Stimulated activated CD4-positive, alpha-beta T cell treated with anti-CD3 and anti-CD28 coated beads, Interleukin-2, amount 100 ng/mL, for 4 hours (primary cell): ENCODE measurements around the gene TCP1.
"Not testable (repeated sequence)": the region's sequence is repeated elsewhere in the genome, so short reads cannot be mapped to it uniquely, and the experiment has no call there.

ENCODE experiments used
- DNase-seq: peaks from one replicate; pipeline ENCODE4 v3.0.0-alpha.2; 2020; ENCODE audit warnings: low read depth

The TCP1 gene

DNA sequence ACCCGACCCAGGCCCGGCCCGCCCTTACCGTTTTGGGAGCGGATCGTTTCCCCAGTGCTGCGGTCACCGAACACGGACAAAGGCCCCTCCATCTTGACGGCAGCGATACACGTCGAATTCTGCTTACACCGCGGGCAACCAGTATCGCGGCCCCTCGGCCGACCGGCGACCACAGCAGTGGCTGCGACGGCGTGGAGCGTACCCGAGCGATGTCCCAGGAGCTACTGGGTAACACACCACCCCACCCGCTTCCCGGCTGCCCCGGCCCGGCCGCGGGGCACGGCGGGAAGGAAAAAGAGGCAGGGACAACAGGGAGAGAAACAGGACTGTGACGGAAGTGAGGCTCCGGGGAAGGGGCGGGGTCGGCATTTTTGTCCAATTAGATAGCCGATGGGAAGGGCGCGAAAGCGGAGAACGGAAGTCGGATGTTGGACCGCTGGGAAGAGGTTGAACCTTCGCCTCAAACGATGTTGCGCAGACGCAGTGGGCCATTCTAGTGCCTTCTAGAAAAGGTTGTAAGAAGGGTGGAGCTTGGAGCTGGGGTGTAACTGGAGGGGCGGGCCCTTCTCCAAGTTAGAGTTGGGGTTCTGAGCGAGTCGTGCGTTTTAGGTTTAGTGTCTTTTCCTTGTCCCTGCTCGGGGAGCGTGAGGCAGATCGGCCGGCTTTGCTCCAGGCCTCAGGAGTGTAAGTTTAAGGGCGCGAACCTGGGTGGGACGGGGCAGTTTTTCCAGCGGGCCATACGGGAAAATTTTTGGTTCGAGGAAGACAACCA, at the start of gene TCP1:
Gene TCP1 (minus strand): TSS at position 226 of the 772 bp plus-strand sequence. CDS start 134 bp downstream, at position 92.
- peak; percentile 99 for DNase-seq

DNA sequence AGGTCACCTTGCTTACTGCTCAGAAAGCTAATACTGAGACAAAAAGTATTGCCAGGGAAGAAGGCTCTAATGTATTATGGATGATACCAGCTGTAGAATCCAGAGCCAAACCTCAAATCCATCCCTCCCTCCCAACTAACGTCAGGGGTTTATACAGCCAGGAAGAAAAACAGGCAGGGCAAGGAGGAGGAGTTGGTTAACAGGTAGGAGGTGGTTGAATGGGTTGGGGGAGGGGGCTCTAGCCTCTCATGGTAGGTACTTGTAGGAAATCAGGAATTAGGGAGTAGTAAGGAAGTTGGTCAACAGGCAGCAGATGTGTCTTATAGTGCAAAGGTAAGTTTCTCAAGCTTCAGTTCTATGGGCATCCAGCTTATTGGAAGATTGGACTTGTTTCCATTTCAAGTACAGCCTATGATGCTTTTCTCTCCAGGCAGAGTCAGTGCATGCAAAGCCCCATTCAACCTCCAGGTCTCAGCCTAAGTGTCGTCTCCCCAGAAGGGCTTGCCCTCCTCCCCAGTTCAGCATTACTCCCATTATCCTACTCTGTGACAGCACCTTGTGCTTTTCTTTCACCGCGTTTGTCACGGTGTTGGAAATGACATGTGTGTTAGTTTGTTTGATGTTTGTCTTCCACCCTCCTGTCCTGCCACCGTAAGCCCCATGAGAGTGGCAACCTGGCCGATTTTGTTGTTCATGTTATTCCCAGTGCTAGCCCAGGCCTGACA, 48.8 kb upstream of the TCP1 start:
- no peak for DNase-seq

DNA sequence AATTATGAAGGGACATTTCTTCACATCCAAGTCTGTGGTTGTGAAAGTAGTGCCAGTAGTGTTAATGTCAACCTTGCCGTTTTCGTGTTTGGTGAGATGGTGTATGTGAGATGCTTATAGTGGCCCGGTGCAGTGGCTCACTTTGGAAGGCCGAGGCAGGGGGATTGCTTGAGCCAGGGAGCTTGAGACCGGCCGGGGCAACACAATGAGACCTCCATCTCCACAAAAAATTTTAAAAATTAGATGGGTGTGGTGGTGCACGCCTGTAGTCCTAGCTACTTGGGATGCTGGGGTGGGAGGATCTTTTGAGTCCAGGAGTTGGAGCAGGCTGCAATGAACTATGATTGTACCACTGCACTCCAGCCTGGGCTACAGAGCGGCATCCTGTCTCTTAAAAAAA, 48.1 kb upstream of the TCP1 start:
- DNase-seq: no peak

DNA sequence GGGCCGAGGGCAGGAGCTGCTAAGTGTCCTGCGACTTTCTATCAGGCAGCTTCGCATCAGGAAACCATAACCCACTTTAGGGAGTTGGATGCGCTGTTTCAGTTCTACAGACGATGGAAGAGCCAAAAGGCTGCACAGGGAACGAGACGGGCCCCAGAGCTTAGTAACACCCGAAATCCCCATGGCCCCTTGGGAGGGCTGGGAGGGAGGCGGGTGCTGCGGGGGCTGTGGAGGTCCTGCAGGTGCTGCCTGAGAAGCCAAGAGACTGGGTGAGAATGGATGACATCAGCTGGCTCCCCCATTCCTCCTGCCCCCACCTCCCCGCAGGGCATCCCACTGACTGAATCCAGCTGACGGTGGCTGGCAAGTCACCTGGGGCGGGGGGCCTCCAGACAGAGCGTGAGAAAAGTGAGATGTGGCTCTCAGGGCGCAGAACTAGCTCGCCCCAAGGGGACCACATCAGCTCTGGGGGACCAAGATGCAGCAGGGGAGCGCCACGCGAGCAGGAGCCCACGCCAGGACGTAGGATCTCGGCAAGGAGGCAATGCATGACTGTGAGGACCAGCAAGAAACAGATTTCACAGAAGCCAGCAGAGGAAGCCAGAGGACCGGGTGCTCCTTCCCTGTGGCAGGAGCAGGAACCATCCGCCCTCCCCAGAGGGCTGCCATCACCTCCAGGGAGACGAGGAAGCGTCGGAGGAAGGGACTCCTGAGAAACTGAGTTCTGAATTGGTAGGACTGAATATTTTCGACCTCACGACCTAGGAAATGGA, 47.5 kb upstream of the TCP1 start:
- no peak for DNase-seq

DNA sequence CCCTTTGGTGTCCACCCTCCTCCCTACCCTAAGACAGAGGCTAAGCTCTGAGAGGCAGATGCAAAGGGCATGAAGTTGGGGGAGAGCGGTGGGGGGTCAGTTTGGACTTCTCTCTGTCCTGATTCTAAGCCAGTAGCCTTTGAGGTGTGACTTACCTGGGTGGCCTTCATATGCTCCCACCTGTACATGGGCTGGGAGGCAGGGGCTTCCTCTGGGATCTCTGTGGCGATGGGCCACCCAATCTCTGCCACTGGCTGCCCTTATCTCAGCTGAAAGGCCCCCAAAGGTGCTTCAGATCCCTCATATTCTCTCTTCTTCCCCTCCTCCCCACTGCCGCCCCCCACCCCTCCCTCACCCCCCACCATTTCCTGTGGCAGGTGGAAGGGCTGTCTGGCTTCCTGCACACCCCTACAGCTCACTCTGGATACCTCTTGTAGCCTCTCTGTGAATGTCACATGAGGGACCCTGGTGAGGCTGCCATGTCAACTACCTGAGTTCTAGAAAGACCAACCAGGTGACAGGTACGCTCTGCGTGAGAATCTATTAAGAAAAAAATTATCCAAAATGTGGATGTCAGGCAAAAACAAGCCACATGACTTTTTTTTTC, 44.7 kb upstream of the TCP1 start:
- DNase-seq: no peak

DNA sequence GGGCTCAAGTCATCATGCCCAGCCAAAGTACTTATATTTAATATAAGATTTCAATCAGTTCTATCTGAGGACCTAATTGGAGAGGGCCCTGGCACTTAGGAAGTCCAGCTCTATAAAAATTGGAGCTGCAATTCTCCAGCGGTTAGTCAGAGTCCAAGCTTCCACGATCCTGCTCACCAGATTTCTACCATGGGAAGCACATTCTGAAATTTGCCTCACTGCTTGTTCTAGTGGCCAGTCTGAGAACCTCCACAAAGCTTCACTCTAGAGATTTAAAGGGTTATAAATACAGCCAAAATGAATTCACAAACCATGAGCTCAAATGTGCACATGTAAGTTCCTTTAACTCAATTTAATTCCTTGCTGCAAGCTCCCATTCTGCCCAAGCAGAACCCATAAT, 44.2 kb upstream of the TCP1 start:
- no peak for DNase-seq

DNA sequence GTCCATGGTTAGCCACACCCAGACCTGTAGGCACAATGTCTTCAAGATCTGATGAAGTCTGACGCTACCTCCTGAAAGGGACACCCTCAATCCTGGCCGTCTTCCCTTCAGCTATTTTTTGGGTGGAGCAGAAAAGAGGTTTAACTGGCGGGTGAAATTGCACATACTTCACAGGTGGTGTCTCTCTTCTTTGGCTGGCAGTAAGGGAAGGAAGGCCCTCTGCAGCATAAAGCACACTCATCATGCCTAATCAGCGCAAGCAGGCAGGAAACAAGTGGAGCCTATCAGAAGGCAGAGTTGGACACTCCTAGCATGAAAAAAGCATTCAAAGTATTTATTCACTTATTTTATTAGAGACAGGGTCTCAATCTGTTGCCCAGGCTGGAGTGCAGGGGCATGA, 43.5 kb upstream of the TCP1 start:
- no peak for DNase-seq

DNA sequence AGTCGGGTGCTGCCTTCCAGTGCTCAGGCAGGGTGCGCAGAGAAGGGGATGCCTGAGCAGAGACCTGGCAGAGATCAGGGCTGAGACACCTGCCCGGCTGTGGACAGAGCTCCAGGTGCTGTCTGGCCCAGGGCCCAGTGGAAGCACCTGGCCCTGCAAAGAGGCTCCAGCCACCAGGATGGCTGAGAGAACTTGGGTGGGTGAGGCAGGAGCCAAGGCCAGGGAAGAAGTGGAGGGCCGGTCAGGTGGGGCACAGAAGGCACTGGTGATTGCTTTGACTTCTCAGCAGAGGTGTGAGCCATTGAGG, 41.9 kb upstream of the TCP1 start:
- DNase-seq: no peak

DNA sequence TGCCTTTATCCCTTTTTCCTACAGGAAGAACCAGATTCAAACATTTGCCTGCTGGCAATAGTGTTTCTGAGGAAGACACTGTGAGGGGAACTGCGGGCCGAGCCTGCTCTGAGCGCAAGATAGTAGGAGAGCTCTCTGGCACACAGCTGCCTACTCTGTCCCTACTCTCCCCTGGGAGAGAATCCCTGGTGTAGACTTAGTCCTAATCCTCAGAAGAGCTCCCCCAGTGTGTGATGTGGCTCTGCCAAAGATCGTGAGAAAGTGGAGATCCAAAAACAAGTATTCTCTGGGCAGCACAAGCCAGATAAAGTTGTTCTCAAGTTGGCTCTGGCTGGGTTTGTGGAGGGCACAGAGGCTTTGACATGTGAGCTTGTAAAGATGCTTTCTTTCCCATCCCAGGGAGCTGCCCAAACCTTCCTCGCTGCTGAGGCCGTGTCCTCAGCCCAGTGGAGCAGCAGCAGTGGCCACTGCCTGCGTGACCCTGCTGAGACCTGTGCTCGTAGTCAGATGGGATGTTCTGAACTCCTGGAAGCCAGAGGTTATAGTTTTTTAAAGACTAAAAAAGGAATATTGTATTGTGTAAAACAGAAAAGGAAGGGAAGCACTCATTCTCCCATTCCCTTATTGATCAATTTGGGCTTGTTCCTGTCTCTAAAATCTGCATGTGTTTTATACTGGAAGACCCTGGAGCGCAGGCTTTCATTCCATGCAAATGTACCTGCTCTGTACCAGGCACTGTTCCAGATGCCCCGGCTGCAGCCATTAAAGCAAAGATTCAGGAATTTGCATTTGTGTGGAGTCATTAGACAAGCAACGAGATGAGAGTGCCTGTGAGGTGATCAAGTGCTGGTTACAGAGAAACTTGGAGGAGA, 41.3 kb upstream of the TCP1 start:
- DNase-seq: no peak

DNA sequence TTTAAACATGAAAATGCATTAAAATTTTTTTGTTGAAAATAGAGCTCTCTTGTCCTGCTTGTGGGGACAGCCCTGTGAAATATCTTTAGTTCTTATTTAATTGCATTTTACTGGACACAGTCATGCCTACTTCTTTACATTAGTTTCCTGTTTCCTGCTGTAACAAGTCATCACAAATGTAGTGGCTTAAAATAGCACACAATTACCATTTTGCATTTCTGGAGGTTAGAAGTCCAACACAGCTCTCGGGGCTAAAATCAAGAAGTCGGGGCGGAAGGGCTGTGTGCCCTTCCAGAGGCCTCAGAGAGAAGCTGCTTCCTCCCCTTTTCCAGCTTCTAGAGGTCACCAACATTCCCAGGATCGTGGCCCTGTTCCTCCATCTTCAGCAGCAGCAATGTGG, 40.1 kb upstream of the TCP1 start:
- DNase-seq: no peak

DNA sequence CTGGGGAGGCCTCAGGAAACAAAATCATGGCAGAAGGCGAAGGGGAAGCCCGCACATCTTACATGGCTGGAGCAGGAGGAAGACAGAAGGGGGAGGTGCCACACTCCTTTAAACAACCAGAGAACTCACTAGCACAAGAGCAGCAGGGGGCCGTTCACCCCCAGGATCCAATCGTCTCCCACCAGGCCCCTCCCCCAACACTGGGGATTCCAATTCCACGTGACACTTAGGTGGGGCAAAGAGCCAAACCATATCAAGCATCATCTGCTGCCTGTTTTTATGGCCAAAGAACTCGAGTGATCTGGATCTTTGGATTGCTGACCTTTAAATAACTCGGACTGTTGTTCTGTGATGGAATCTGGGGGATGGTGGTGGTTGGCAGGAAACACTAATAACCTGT, 38.7 kb upstream of the TCP1 start:
- DNase-seq: no peak

DNA sequence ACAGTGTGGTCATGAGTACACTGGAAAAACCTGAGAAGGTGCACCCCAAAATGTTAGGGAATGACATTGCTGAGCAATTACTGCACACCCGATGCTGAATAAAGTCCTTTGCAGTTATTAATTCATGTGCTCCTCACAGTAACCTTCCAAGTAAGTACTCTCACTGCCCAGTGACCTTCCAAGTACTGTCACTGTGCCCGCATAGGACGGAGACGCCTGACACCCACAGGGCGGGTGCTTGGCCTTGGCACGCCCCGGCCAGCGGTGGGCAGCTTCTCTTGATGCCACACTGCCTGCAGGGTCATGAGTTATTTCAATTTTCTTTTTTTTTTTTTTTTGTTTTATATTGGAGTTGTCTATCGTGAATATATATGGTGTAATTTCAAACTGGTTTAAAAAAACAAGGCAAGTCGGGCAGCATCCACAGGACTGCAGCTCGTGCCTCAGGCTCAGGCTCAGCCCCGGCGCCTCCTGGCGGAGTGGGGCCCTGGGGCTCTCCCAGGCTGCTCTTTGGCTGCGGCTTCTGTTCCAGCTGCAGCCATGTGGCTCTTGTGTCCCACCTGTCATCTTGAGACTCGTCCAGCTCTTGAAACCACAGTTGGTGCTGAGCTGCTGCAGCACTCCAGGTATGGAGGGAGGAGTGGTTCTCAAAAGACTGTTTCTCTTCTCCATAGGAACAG, 37.7 kb upstream of the TCP1 start:
- no peak for DNase-seq

DNA sequence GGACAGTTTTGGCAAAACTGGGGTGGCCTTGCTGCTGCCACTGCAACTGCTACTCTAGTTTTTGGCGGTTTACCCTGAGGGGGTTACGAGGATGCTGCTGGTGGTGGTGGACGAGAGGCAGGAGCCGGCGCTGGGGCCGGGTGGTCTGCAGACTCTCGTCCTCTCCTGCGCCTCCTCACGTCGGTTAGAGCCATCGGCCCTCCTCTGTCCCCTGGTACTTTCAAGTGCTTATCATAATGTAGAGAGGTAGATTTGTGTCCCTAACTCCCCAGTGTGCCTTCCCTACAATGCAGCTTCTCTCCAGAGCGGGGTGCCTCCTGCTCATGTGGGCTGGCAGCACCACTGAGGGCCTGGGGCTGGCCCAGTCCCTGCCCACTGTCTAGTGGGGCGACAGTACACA, 36.6 kb upstream of the TCP1 start:
- no peak for DNase-seq

DNA sequence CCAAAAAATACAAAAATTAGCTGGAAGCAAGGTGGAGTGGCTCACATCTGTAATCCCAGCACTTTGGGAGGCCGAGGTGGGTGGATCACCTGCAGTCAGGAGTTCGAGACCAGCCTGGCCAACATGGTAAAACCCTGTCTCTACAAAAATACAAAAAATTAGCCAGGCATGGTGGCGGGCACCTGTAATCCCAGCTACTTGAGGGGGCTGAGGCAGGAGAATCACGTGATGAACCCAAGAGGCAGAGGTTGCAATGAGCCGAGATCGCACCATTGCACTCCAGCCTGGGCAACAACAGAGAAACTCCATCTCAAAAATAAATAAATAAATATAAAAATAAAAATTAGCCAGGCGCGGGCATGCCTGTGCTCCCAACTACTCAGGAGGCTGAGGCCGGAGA, 35.3 kb upstream of the TCP1 start:
- not testable (repeated sequence) for DNase-seq

DNA sequence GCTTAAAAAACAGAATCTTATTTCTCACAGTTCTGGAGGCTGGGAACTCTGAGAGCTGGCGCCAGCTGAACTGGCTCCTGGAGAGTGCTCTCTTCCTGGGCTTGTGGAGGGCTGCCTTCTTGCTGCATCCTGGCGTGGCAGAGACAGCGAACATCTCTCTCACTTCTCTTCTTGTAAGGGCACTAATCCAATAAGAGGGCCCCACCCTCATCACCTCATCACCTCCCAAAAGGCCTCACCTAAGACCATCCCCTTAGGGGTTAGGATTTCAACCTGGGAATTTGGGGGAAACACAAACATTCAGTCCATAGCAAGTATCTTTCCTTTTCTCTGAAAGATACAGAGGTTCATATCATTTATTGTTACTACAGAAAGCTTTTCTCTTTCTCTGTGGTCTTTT, 34.6 kb upstream of the TCP1 start:
- DNase-seq: no peak

DNA sequence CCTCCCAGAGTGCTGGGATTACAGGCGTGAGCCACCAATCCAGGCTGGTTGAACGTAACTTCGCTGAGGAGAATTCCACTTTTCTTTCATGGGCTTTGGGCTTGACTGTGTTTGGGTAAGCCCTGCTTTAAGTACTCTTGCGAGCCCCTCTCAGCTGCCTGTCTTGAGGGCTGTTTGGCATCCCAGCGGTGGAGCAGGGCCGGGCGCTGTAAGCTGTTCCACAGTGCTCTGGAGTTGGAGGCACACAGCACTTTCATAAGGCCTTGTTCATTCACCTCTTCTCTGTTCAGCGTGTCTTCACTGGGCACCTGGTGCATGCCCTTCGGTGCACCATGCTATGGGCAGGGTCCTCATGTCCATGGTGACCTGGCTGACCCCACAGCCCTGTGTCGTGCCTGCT, 32.3 kb upstream of the TCP1 start:
- no peak for DNase-seq

DNA sequence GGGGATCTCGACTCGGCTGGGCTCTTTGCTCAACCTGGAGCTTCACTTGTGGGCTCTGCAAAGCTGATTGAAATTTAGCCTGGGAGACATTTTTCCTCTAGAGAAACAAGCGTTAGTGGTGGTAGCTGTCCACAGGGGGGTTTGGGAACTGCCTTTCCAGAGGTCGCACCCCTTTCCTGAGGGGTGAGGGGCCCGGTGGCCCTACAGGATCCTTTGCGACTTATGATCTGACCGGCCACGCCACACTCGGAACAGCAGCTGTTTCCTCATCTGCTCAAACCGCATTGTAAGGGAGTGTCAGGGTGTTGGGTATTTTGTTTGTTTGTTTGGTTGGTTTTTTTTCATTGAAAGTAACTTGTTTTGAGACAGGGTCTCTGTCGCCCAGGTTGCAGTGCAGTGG, 31.7 kb upstream of the TCP1 start:
- no peak for DNase-seq

DNA sequence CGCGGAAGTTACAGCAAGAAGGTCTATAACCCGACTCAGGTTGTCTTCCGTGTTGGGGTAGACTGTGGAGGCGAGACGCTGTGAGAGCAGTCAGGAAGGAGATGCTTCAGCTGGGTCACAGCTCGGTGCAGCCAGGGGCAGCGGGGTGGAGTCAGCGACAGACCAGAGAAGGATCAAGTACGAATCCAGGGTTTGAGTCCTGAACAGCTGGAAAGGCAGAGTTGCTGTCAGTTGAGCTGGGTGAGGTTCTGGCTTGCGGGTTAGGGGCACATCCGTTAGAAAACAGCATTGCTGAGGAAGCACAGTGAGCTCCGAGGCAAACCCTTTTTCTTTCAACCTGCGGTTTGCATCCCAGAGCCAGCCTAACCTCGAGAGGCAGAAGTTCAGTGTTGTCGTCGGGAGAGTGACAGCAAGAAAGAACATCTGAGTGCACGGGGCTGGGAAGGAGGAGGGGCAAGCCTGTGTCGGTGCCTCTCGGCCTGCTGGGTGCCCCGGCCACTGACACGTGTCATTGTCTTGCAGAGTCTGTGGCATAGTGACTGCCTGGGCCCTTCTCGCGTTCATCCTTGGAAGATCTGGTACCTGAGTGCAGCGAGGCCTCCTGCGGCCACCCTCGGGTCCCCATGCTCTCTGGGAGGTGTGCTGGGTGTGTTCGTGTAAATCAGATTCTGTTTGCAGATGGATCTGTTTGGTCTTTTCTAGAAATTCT, 30.7 kb upstream of the TCP1 start:
- DNase-seq: peak; percentile 5

DNA sequence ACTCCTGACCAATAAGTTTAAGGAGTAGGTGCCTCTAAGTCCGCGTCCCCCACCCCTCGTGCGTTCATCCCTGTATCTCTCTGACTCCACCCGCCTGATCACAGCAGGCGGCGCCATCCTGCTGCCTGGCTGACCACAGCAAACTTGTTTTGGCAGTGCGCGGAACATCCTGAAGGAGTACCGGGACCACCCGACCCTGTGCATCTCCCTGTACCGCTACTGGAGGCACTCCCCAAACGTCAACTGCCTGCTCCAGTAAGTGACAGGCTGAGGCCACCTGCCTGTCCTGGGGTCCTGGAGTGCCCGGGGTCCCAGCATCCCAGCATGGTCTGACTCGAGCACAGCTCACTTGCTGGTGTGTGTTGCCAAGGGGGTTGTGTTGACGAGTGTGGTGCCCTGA, 29.7 kb upstream of the TCP1 start:
- no peak for DNase-seq

DNA sequence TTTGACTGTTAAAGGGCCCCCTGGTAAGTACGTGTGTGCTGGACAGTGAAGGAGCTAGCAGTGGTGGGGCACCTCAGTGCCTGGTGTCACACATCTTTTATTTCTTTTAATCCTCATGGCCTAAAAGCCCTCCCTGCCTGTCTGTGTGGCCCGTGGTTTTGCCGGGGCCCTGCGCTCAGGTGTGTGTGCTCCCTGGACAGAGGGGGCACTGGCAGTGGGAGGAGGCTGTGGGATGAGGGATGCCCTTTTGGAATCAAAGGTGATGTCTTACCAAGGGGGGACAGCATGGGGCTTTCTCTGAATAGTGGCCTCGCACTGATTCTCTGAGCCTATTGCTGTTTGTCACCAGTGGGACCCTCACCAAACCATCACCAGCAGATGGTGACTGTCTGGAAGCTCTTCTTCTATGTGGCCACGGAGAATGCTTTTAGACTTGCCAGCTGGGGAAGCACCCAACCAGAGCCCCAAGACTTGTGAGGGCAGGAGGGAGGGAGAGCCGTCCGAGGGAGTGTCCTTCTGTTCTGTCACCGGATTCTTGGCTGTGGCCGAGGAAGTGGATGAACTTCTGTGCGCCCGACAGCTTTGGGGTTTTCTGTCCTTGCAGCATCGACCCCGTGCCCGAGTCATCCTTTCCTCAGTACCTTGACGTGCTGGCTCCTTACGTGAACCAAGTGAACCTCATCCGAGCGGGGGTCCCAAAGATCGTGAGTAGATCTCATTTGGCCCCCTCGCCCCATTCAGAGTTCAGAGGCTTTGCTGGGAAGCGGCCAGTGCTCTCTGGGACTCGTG, 28.7 kb upstream of the TCP1 start:
- DNase-seq: no peak
